GM19239 (cell line): ENCODE measurements around the gene WNT3A.

Experiments
- DNase-seq: peaks from one replicate; pipeline ENCODE4 v3.0.0; 2011; ENCODE audit warnings: low spot score; ENCODE audit not compliant: insufficient read length
- FAIRE-seq: peaks from 2 replicates; lab custom pipeline; 2011; peaks lifted over from hg19 to GRCh38; lab: Jason Lieb, UNC

Gene WNT3A

GRCh38 chr1:228044961-228045360 lies 38.2 kb downstream of the WNT3A start:
- no peak for FAIRE-seq
- DNase-seq, result no peak

DNA sequence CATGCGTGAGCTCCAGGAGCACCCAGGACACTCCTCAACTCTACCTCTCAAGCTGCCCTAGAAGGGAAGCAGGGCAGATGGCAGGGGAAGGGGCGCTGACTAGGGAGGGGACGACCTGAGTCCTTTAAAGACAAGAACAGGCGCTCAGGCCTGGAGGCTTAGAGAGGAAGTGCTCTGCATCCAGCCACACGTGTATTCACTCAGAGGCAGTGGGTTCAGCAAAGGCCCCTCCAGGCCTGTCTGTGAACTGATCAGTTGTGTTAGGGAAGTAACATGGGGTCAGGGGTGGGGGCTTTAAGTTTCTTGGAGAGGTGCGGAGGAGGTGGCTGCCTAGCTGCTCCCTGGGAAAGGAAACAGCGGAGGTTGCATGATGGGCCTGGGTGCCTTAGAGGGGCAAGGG lies 38.6 kb downstream of the WNT3A start:
- DNase-seq (no peak), FAIRE-seq (no peak)

DNA sequence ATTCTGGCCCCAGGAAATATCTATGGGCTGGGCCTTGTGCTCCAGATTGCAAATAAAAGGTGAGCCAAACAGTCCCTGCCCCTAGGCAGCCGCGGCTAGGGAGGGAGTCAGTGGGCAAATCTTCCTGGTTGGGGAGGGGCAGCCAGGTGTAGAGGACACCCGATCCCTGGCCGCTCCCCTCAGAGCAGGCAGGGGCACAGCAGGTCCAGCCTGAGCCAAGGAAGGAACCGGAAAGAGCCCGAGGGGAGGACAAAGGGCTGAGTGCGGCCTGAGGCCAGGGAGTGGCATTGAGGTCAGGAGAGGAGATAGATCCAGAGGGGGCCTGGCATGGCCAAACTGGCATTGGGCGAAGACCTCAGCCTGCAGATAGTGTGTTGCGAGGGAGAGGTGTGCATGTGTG lies 39.1 kb downstream of the WNT3A start:
- FAIRE-seq (no peak), DNase-seq (no peak)

- DNase-seq (no peak), FAIRE-seq (no peak)
Observed at GRCh38 chr1:228046421-228047182, 39.8 kb downstream of the WNT3A start.

- no peak for DNase-seq
- no peak for FAIRE-seq
Observed at GRCh38 chr1:228047183-228047466, 40.3 kb downstream of the WNT3A start.

- DNase-seq (no peak), FAIRE-seq (no peak)
Observed at GRCh38 chr1:228048120-228048519, 41.3 kb downstream of the WNT3A start.

DNA sequence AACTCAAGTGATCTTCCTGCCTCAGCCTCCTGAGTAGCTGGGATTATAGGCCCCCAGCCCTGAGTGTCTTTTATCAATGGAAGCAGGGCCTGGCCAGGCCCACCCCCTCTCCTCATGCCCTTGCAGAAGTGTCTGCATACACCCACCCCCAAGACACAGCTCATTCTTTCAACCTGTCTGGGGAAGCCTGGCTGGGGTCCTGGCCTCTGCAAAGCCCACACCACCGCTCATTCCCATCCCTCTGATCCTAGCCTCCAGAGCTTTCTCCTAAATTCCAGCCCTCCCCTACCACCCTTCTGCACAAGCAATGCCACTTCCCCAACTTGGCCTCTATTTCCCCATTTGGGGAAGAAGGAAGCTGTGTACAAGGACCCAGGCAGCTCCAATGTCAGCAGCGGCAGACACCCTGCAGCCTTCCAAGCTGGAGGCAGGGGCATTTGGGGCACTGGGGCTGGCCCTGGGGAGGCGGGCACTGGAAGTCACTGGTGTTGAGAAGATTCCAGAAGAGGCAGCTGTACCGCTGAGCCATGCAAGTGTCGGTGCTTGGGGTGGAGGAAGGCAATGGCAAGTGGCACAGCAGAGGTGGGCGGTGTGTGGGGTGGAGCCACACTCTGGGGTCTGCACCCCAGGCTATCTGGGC lies 42.0 kb downstream of the WNT3A start:
- FAIRE-seq (no peak), DNase-seq (no peak)

GRCh38 chr1:228050571-228051231 lies 43.9 kb downstream of the WNT3A start:
- DNase-seq, result no peak
- FAIRE-seq, result no peak

DNA sequence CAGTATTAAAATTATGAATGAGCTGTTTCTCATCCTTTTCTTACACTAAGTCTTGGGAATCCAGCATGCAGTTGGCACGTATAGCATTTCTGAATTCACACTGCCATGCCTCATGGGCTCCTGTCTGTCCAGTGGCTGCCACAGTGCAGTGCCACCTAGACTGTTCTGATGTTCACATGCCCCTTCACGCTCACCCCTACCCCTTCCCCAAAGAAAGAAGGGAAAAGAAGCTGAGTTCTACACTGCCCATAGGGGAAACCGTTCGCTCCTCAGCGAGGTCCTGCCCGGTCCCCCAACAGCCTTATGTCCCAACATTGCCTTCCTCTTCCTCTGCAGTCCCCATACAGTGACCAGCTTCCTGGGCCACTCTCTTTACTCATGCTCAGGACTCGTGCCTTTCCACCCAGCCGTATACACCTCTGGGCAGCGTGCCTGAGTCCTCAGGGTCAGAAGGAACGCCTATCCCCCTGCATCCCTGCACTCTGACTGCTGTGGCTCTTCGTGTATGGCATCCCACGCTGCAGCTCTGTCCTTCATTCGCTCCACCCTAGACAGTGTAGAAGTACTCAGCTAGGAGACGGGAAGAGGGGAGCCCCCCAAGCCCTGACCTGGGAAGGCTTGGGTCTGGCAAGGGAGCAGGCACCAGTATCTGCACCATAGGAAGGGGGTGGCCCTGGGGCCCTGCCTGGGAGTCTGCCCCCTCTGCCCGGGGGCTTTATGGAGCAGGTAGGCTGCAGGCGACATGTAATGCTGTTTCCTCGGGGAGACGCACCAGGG lies 51.6 kb downstream of the WNT3A start:
- no peak for DNase-seq
- FAIRE-seq, result no peak

GRCh38 chr1:228058949-228059633 lies 52.3 kb downstream of the WNT3A start:
- FAIRE-seq, result no peak
- DNase-seq, result no peak

GRCh38 chr1:228059634-228060457 lies 53.0 kb downstream of the WNT3A start:
- DNase-seq (peak; percentile 48), FAIRE-seq (no peak)

- no peak for FAIRE-seq
Observed at GRCh38 chr1:228060458-228061190, 53.8 kb downstream of the WNT3A start.

GRCh38 chr1:228061411-228062084 lies 54.8 kb downstream of the WNT3A start:
- FAIRE-seq (no peak), DNase-seq (no peak)

More at GRCh38 chr1:228060458-228061190, 53.8 kb downstream of the WNT3A start:
- no peak for DNase-seq

DNA sequence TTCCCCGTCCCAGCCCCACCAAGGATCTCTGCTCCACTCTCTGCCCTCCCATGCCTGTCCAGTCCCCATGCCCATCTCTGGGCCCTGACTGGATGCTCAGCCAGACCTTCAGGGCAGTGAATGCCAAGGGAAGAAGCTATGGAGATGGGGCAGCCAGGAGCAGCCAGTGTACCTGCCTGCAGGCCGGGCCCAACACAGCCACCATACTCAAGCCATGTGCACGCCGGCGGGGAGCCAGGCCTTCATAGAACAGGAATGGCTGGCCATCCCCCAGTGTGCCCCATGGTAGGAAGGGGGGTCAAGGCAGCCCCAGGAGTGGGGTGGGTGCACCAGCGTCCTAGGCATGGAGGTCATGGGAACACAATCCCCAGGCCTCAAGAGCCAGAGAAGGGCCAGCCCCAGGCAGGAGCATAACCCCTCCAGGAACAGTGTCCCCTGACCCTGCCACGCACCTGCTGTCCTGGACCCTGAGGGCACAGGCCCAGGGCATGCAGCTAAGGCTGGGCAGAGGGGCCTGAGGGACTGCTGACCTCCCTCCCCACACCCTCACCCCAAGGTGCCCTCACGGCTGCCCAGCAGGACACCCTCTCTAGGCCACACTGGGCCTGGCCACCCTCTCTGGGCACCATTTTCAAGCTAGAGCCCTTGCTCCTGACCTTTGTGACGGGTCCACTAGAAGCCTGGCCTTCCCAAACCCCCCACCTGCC lies 55.4 kb downstream of the WNT3A start:
- DNase-seq (no peak), FAIRE-seq (no peak)

DNA sequence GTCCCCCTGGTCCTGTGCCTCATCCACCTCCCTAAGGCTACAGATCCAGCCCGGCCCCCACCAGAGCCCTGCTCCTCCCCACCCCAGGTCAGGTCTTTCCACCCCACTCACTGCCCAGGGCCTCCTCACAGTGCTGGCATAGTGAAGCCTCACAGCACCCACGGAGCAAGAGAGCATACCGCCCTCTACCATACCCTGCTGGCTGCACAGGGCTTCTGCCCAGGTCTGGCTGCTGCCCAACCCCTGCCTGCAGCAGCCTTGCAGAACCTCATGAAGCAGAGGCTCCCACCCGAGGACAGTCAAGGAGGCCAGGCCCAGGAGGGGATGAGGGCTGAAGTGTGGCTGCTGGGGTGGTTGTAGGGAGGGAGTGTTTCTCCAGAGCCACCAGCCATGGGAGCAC lies 56.0 kb downstream of the WNT3A start:
- DNase-seq (no peak), FAIRE-seq (no peak)

DNA sequence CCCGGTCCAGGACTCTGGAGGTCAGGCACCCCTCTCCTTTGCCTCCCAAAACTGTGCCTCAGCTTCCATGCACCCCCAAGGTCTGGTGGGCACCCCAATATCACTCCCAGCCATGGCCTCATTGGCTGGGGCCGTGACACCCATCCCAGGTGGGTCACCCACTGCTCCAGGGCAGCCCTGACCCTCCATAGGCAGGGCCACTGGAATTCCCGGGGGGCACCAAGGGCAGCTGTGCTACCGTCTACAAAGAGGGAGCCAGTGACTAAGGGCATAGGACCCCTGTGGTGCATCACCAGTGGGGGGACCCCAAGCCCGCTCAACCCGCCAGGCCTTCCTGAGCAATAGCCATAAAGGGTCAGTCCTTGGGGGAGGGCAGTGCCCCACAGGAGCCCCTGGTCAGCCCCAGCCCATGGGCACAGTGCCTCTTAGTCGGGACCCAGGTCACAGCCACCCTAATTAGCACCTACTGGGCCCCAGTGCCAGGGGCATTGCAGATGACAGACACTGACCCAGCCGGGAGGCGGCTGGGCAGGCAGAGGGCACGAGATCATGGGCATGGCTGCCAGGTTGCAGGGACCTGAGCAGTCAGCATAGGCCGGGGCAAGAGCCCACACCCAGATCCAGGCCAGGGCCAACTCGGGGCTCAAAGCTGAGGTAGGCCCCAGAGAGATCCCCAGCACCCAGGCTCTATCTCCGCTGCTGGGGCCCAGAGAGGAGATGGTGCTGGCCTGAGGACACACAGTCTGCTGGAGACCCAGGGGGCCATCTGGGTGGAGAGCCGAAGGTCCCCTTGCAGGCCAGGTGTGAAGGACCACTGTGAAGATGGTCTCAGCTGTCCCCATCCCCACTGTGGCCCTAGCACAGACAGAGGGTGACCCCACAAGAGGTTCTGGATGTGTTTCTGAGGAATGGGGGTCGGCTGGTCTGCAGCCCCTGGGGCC lies 56.7 kb downstream of the WNT3A start:
- no peak for FAIRE-seq
- no peak for DNase-seq

DNA sequence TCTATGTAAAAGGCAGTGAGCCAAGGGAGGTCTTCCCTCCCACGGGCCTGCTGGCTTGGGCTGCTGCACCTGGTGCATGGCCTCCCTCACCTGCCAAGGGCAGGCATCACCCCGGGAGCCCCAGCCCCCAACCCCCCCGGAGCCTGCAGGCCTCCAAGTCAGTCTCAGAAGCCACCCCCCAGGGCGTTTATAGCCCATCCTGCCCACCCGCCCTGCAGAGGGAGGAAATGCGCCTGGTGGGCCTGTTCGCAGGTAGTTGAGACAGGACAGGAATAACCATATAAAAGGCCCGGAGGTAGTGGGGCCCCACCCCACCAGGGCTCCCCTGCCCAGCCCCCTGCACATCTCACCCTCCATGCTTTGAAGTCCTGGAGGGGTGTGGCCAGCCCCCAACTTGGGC lies 57.5 kb downstream of the WNT3A start:
- no peak for DNase-seq

More for the DNA sequence above, 57.5 kb downstream of the WNT3A start:
- no peak for FAIRE-seq
